Keratinocyte (primary cell): ENCODE results near the gene AVL9. TPM values are rescaled to one million over a fixed set of nuclear protein-coding genes. Genes with fewer than 3 reads are reported as not detected.

Experiments
- DNase-seq: peaks from one replicate; pipeline ENCODE4 v3.0.0-alpha.2; 2011; ENCODE audit warnings: low read depth, missing footprints, low spot score
- FAIRE-seq: peaks from 2 replicates; lab custom pipeline; 2011; peaks lifted over from hg19 to GRCh38; lab: Jason Lieb, UNC
- H2AFZ ChIP-seq: 2 replicates; pipeline ENCODE4 v1.6.0; 2012; ENCODE audit warnings: low read length, control low read depth, inconsistent platforms; ENCODE audit not compliant: control insufficient read depth
- H3K27ac ChIP-seq: 2 replicates; pipeline ENCODE4 v1.5.1; 2011; ENCODE audit warnings: low read length; ENCODE audit not compliant: control insufficient read depth, insufficient read depth
- H3K27me3 ChIP-seq: 3 replicates; pipeline ENCODE4 v1.6.0; 2011; ENCODE audit warnings: low read length; ENCODE audit not compliant: control insufficient read depth, insufficient read depth; ENCODE audit errors: extremely low read depth
- H3K36me3 ChIP-seq, 2 experiments: 2 replicates in 1 of 2; 3 replicates in 1 of 2; pipeline ENCODE4 v1.5.1; 2011; ENCODE audit warnings: low read length in 2 of 2, mild to moderate bottlenecking in 1 of 2; ENCODE audit not compliant: control insufficient read depth in 2 of 2, insufficient read depth in 2 of 2; ENCODE audit errors: extremely low read depth in 1 of 2
- H3K4me1 ChIP-seq: 3 replicates; pipeline ENCODE4 v1.5.1; 2011; ENCODE audit warnings: low read length; ENCODE audit not compliant: control insufficient read depth, insufficient read depth; ENCODE audit errors: extremely low read depth
- H3K4me2 ChIP-seq: 3 replicates; pipeline ENCODE4 v1.6.0; 2011; ENCODE audit warnings: low read depth, low read length; ENCODE audit not compliant: control insufficient read depth, insufficient read depth; ENCODE audit errors: extremely low read depth
- H3K4me3 ChIP-seq, 3 experiments: fragments of 200-600 bp in 1 of 3; sonication (generic) in 1 of 3; 2 replicates in 2 of 3; 3 replicates in 1 of 3; pipeline ENCODE4 v1.5.1; 2011 to 2016; ENCODE audit warnings: low read length in 3 of 3, mild to moderate bottlenecking in 3 of 3, control low read depth in 2 of 3, inconsistent platforms in 1 of 3, low read depth in 1 of 3, mixed read lengths in 1 of 3, mixed run types in 1 of 3, moderate library complexity in 1 of 3; ENCODE audit not compliant: control insufficient read depth in 2 of 3, insufficient read depth in 2 of 3; ENCODE audit errors: extremely low read depth in 1 of 3
- H3K79me2 ChIP-seq: 2 replicates; pipeline ENCODE4 v1.6.0; 2012; ENCODE audit warnings: low read length; ENCODE audit not compliant: control insufficient read depth, insufficient read depth
- H3K9ac ChIP-seq: 3 replicates; pipeline ENCODE4 v1.6.0; 2011; ENCODE audit warnings: low read length; ENCODE audit not compliant: control insufficient read depth, insufficient read depth; ENCODE audit errors: extremely low read depth
- H3K9me1 ChIP-seq: 3 replicates; pipeline ENCODE4 v1.6.0; 2011; ENCODE audit warnings: low read length; ENCODE audit not compliant: control insufficient read depth, insufficient read depth; ENCODE audit errors: extremely low read depth
- H3K9me3 ChIP-seq: 2 replicates; pipeline ENCODE4 v1.5.1; 2012; ENCODE audit warnings: low read depth, low read length; ENCODE audit not compliant: control insufficient read depth
- H4K20me1 ChIP-seq: 3 replicates; pipeline ENCODE4 v1.6.0; 2011; ENCODE audit warnings: low read length; ENCODE audit not compliant: control insufficient read depth, insufficient read depth; ENCODE audit errors: extremely low read depth
- CTCF ChIP-seq, 3 experiments: IDR thresholded peaks in 1 of 3; conservative IDR thresholded peaks in 1 of 3; optimal IDR thresholded peaks in 1 of 3; 2 replicates in 2 of 3; 3 replicates in 1 of 3; pipeline versions ENCODE3 to v1.5.1; 2011; ENCODE audit warnings: low read length in 3 of 3, mild to moderate bottlenecking in 3 of 3, moderate library complexity in 2 of 3, control low read depth in 1 of 3, inconsistent platforms in 1 of 3; ENCODE audit not compliant: insufficient read depth in 2 of 3; ENCODE audit errors: extremely low read depth in 1 of 3
- EZH2 ChIP-seq: IDR thresholded peaks from one replicate; pipeline ENCODE4 v1.6.1; 2012; ENCODE audit warnings: inconsistent platforms, mild to moderate bottlenecking, low read length, moderate library complexity
- dilution Hi-C: fragments of 300-500 bp; cut with MboI; formaldehyde crosslinking; loops from one replicate; pipeline ENCODE4 v1.7.0; 2020; ENCODE audit warnings: low sequenced_read_pairs; ENCODE audit not compliant: extremely low pct_ligation_motif_present
- polyA plus RNA-seq, 5 experiments: library from polyadenylated mRNA; depleted of rRNA in 3 of 5; stranded (reverse) in 3 of 5; stranded (forward) in 1 of 5; unstranded in 1 of 5; fragments of >200 nt; gene quantifications; 1 replicate in 1 of 5; 2 replicates in 3 of 5; 3 replicates in 1 of 5; pipeline versions ENCODE4 v1.2.1 to v1.2.3, GENCODE V29; 2011 to 2012; ENCODE audit warnings: missing spikeins in 2 of 5, low read depth in 1 of 5, low replicate concordance in 1 of 5

Gene AVL9
- polyA plus RNA-seq, 1 donor (not counting 4 experiments of a cell fraction or from before 2014, with no cell fraction given): 22.2 TPM

- H3K9me3 ChIP-seq: no peaks in the 10 kb centered on the region
- H3K4me1 ChIP-seq: no peaks in the 10 kb centered on the region
- H3K9me1 ChIP-seq: no peaks in the 10 kb centered on the region
- no peak overlapping the region for H3K4me3 ChIP-seq
- H2AFZ ChIP-seq: no peak overlapping the region
- no peak overlapping the region for H3K9ac ChIP-seq
- dilution Hi-C loops: no loop called here
- no peak for DNase-seq
- H3K36me3 ChIP-seq: peaks cover 20 to 22% of the 10 kb centered on the region in 2 experiments
- no peaks in the 10 kb centered on the region for H3K27me3 ChIP-seq
- no peak for TF ChIP-seq CTCF (optimal IDR thresholded peaks at IDR 0.05 in 1 of 3, IDR thresholded peaks at IDR 0.05 in 1 of 3, conservative IDR thresholded peaks at IDR 0.05 in 1 of 3; ENCODE audit: extremely low read depth in 1 of 3, insufficient read depth in 2 of 3, low read length in 3 of 3)
- TF ChIP-seq EZH2: no peak
- H3K27ac ChIP-seq: no peak overlapping the region
- H4K20me1 ChIP-seq: no peaks in the 10 kb centered on the region
- FAIRE-seq: no peak
- no peaks in the 10 kb centered on the region for H3K79me2 ChIP-seq
- H3K4me2 ChIP-seq: no peak overlapping the region
These were observed 88.5 kb downstream of the AVL9 start for GRCh38 chr7:32583791-32584190.

GRCh38 chr7:32586291-32587221 lies 91.3 kb downstream of the AVL9 start:
- FAIRE-seq (no peak), DNase-seq (no peak)
- Histone ChIP-seq H3K9ac (no peak overlapping the region), H2AFZ (no peak overlapping the region), H3K27ac (no peak overlapping the region), H3K27me3 (no peaks in the 10 kb centered on the region), H3K9me1 (no peaks in the 10 kb centered on the region), H3K4me1 (no peaks in the 10 kb centered on the region), H3K4me2 (no peak overlapping the region), H4K20me1 (no peaks in the 10 kb centered on the region), H3K36me3 (peaks cover 16 to 23% of the 10 kb centered on the region in 2 experiments), H3K4me3 (no peak overlapping the region), H3K9me3 (no peaks in the 10 kb centered on the region), H3K79me2 (no peaks in the 10 kb centered on the region)
- TF ChIP-seq EZH2: no peak
- TF ChIP-seq CTCF (optimal IDR thresholded peaks at IDR 0.05 in 1 of 3, IDR thresholded peaks at IDR 0.05 in 1 of 3, conservative IDR thresholded peaks at IDR 0.05 in 1 of 3; ENCODE audit: extremely low read depth in 1 of 3, insufficient read depth in 2 of 3, low read length in 3 of 3): no peak
- dilution Hi-C loops: no loop called here
